Measurements from ENCODE around the gene GPER1. TPM values are rescaled to one million over a fixed set of nuclear protein-coding genes. Genes with fewer than 3 reads are reported as not detected.
"Not testable (repeated sequence)": the region's sequence is repeated elsewhere in the genome, so short reads cannot be mapped to it uniquely, and the experiment has no call there.

GPER1 gene
- polyA plus RNA-seq, 1 experiment, result 1.4 TPM

DNA sequence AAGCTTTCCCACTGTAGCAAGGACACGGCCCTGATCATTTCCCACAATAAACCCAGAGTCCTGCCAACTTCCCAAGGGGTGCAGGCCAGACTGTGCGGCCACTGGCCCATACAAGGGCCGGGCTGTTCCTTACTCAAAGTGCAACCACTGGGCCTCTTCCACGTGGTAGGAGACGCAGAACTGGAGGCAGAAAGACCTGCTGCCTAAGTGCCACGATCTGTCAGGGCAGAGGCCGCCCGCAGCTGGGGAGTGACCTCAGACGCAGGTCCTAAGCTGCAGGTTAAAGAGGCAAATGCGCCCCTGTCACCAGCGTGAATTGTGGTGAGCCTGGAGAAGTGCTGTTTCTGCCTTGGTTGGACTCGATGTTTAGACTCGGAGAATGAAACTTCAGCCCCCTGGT, 26.2 kb downstream of the GPER1 start:
- Histone ChIP-seq H3K4me3 (ENCODE audit: low read depth, low read length) (no peak overlapping the region), H3K9me3 (ENCODE audit: control insufficient read depth, insufficient read depth, low read length) (peaks cover 12% of the 10 kb centered on the region), H3K27ac (ENCODE audit: low read depth, low read length) (no peak overlapping the region), H3K27me3 (ENCODE audit: control insufficient read depth, insufficient read depth, low read length) (no peaks in the 10 kb centered on the region)
- ChIA-PET POLR2A (no interaction called here), CTCF (no interaction called here)
- DNase-seq (ENCODE audit: low read depth, low spot score), result no peak
- TF ChIP-seq, protein P1, sequence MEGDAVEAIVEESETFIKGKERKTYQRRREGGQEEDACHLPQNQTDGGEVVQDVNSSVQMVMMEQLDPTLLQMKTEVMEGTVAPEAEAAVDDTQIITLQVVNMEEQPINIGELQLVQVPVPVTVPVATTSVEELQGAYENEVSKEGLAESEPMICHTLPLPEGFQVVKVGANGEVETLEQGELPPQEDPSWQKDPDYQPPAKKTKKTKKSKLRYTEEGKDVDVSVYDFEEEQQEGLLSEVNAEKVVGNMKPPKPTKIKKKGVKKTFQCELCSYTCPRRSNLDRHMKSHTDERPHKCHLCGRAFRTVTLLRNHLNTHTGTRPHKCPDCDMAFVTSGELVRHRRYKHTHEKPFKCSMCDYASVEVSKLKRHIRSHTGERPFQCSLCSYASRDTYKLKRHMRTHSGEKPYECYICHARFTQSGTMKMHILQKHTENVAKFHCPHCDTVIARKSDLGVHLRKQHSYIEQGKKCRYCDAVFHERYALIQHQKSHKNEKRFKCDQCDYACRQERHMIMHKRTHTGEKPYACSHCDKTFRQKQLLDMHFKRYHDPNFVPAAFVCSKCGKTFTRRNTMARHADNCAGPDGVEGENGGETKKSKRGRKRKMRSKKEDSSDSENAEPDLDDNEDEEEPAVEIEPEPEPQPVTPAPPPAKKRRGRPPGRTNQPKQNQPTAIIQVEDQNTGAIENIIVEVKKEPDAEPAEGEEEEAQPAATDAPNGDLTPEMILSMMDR (IDR thresholded peaks at IDR 0.05; ENCODE audit: low read depth, low read length), result no peak

DNA sequence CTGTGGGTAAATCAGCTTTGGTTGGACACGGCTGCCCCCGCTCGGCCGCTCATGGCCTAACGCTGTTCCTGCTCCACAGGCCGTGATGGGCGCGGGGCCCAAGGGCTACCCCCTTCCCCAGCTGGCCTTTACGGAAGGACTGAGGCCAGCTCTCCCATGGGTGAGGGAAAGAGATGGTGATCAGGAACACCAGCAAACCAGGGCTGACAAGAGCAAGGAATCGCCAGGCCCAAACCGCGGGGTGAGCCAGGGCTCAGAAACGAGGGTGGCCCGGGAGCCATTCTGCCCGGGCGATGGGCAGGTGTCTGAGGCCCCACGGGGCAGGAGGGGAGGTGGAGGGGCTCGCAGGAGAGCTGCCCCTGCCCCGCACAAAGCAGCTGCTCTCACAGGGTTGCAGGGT, 26.6 kb downstream of the GPER1 start:
- ChIA-PET CTCF (no interaction called here), POLR2A (no interaction called here)
- Histone ChIP-seq H3K27me3 (ENCODE audit: control insufficient read depth, insufficient read depth, low read length) (no peaks in the 10 kb centered on the region), H3K9me3 (ENCODE audit: control insufficient read depth, insufficient read depth, low read length) (peaks cover 12% of the 10 kb centered on the region), H3K4me3 (ENCODE audit: low read depth, low read length) (no peak overlapping the region), H3K27ac (ENCODE audit: low read depth, low read length) (no peak overlapping the region)
- TF ChIP-seq, protein P1 (IDR thresholded peaks at IDR 0.05; ENCODE audit: low read depth, low read length), result no peak
- DNase-seq (ENCODE audit: low read depth, low spot score), result no peak

DNA sequence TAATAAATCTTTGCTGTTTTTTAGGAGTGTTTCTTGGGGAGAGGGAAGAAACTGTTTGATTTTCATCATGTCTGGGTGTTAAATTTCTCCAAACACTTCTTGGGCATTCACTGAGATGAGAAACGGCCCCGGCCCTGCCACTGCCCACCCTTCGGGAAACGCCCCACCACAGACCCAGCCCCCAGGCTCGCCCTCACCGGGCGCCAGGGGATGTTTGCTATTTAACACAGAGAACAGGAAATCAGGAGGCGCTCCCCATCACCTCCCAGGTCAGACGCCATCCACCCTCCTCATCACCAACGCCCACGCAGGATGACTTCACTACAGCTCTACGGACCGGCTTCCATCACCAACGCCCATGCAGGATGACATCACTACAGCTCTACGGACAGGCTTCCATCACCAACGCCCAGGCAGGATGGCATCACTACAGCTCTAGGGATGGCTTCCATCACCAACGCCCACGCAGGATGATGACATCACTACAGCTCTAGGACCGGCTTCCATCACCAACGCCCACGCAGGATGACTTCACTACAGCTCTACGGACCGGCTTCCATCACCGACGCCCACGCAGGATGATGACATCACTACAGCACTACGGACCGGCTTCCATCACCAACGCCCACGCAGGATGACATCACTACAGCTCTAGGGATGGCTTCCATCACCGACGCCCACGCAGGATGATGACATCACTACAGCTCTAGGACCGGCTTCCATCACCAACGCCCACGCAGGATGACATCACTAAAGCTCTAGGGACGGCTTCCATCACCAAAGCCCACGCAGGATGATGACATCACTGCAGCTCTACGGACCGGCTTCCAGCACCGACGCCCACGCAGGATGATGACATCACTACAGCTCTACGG, 27.5 kb downstream of the GPER1 start:
- CTCF ChIA-PET; H3K4me3 ChIP-seq (ENCODE audit: low read depth, low read length); POLR2A ChIA-PET; DNase-seq (ENCODE audit: low read depth, low spot score); H3K27me3 ChIP-seq (ENCODE audit: control insufficient read depth, insufficient read depth, low read length); H3K27ac ChIP-seq (ENCODE audit: low read depth, low read length): not testable (repeated sequence)
- H3K9me3 ChIP-seq (ENCODE audit: control insufficient read depth, insufficient read depth, low read length), result peaks cover 12% of the 10 kb centered on the region

DNA sequence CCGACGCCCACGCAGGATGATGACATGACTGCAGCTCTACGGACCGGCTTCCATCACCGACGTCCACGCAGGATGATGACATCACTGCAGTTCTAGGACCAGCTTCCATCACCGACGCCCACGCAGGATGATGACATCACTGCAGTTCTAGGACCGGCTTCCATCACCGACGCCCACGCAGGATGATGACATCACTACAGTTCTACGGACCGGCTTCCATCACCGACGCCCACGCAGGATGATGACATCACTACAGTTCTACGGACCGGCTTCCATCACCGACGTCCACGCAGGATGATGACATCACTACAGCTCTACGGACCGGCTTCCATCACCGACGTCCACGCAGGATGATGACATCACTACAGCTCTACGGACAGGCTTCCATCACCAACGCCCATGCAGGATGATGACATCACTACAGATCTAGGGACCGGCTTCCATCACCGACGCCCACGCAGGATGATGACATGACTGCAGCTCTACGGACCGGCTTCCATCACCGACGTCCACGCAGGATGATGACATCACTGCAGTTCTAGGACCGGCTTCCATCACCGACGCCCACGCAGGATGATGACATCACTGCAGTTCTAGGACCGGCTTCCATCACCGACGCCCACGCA, 28.6 kb downstream of the GPER1 start:
- CTCF ChIA-PET, POLR2A ChIA-PET: not testable (repeated sequence)

DNA sequence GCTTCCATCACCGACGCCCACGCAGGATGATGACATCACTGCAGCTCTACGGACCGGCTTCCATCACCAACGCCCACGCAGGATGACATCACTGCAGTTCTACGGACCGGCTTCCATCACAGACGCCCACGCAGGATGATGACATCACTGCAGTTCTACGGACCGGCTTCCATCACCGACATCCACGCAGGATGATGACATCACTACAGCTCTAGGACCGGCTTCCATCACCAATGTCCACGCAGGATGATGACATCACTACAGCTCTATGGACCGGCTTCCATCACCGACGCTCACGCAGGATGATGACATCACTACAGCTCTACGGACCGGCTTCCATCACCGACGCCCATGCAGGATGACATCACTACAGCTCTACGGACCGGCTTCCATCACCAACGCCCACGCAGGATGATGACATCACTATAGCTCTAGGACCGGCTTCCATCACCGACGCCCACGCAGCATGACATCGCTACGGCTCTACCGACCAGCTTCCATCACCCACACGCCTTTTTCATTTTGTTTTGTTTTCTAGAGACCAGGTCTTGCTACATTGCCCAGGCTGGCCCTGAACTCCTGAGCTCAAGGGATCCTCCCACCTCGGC, 29.5 kb downstream of the GPER1 start:
- TF ChIP-seq, protein P1 (IDR thresholded peaks at IDR 0.05; ENCODE audit: low read depth, low read length), result no peak
- Histone ChIP-seq H3K27ac (ENCODE audit: low read depth, low read length) (no peak overlapping the region), H3K27me3 (ENCODE audit: control insufficient read depth, insufficient read depth, low read length) (no peaks in the 10 kb centered on the region), H3K9me3 (ENCODE audit: control insufficient read depth, insufficient read depth, low read length) (peaks cover 12% of the 10 kb centered on the region), H3K4me3 (ENCODE audit: low read depth, low read length) (no peak overlapping the region)
- DNase-seq (ENCODE audit: low read depth, low spot score), result no peak
- ChIA-PET CTCF (interaction anchor here (1.0 kb wide), 1 partner anchor 31 kb away, joined by 3 read pairs; no protein-coding TSS in a partner anchor), POLR2A (no interaction called here)

More for the DNA sequence above, 28.6 kb downstream of the GPER1 start:
- DNase-seq (ENCODE audit: low read depth, low spot score); H3K4me3 ChIP-seq (ENCODE audit: low read depth, low read length); H3K27me3 ChIP-seq (ENCODE audit: control insufficient read depth, insufficient read depth, low read length); H3K27ac ChIP-seq (ENCODE audit: low read depth, low read length): not testable (repeated sequence)
- peaks cover 12% of the 10 kb centered on the region for H3K9me3 ChIP-seq (ENCODE audit: control insufficient read depth, insufficient read depth, low read length)

DNA sequence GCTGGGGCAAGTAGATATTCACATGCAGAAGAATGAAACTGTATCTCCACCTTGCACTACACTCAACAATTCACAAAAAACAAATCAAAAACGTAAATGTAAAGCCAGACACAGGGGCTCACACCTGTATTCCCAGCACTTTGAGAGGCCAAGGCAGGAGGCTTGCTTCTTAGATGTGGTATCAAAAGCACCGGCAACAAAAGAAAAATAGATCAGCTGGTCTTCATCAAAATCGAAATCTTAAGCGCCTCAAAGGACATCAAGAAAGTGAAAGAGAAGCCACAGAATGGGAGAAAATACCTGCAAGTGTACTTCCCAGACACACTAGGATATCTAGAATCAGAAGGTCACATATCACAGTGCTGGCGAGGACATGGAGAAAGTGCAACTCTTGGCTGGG, 31.3 kb downstream of the GPER1 start:
- ChIA-PET CTCF (no interaction called here), POLR2A (no interaction called here)

More for the DNA sequence above, 31.3 kb downstream of the GPER1 start:
- Histone ChIP-seq H3K9me3 (ENCODE audit: control insufficient read depth, insufficient read depth, low read length) (peaks cover 12% of the 10 kb centered on the region), H3K27me3 (ENCODE audit: control insufficient read depth, insufficient read depth, low read length) (no peaks in the 10 kb centered on the region), H3K27ac (ENCODE audit: low read depth, low read length) (no peak overlapping the region), H3K4me3 (ENCODE audit: low read depth, low read length) (no peak overlapping the region)
- DNase-seq (ENCODE audit: low read depth, low spot score), result no peak
- TF ChIP-seq, protein P1 (IDR thresholded peaks at IDR 0.05; ENCODE audit: low read depth, low read length), result no peak

All from AG04450 (cell line).